Caco-2 (cell line): ENCODE data around the gene COA1. TPM values are rescaled to one million over a fixed set of nuclear protein-coding genes. Genes with fewer than 3 reads are reported as not detected.

ENCODE experiments used
- BruUV-seq: library from RNA; stranded (reverse); fragments of 400-500 nt; replicated peaks from 2 replicates; lab custom pipeline; 2021; lab: Mats Ljungman, UMichigan
- CTCF ChIA-PET: fragments of 300-600 bp; sonication (Branson Sonifier 250); formaldehyde crosslinking; loops from one replicate; lab custom pipeline; 2022; ENCODE audit warnings: antibody characterized with exemption; lab: Charles Lee
- POLR2A ChIA-PET: fragments of 300-600 bp; sonication (Branson Sonifier 250); formaldehyde crosslinking; loops from one replicate; lab custom pipeline; 2022; ENCODE audit warnings: antibody characterized with exemption; lab: Charles Lee
- DNase-seq, 2 experiments: peaks; one replicate each; pipeline versions ENCODE4 v3.0.0 to v3.0.0-alpha.2; 2020 to 2022
- H3K27me3 ChIP-seq: replicated peaks from 2 replicates; pipeline ENCODE4 v1.6.0; 2011; ENCODE audit warnings: low read length; ENCODE audit not compliant: control insufficient read depth, insufficient read depth
- H3K36me3 ChIP-seq: 2 replicates; pipeline ENCODE4 v1.5.1; 2011; ENCODE audit warnings: low read length; ENCODE audit not compliant: control insufficient read depth, insufficient read depth
- H3K4me1 ChIP-seq: fragments of 250-450 bp; sonication (Bioruptor Pico); 2 replicates; pipeline ENCODE4 v1.5.1; 2020; ENCODE audit warnings: mild to moderate bottlenecking
- H3K4me3 ChIP-seq: 2 replicates; pipeline ENCODE4 v1.5.1; 2011; ENCODE audit warnings: low read depth, mild to moderate bottlenecking, control low read depth, low read length
- H3K9me3 ChIP-seq: fragments of 250-450 bp; sonication (Bioruptor Pico); 2 replicates; pipeline ENCODE4 v1.5.1; 2020; ENCODE audit warnings: mild to moderate bottlenecking, moderate library complexity
- H3K27ac Mint-ChIP-seq: one replicate; pipeline ENCODE4 v1.8.0; 2022; ENCODE audit warnings: mixed read lengths; ENCODE audit not compliant: unreplicated experiment
- H3K27me3 Mint-ChIP-seq: one replicate; pipeline ENCODE4 v1.8.0; 2022; ENCODE audit warnings: mixed read lengths; ENCODE audit not compliant: insufficient read depth, unreplicated experiment
- H3K36me3 Mint-ChIP-seq: one replicate; pipeline ENCODE4 v1.8.0; 2022; ENCODE audit warnings: mild to moderate bottlenecking, mixed read lengths; ENCODE audit not compliant: insufficient read depth, unreplicated experiment
- H3K4me1 Mint-ChIP-seq: one replicate; pipeline ENCODE4 v1.8.0; 2022; ENCODE audit warnings: low read depth, mixed read lengths; ENCODE audit not compliant: unreplicated experiment
- H3K4me3 Mint-ChIP-seq: one replicate; pipeline ENCODE4 v1.8.0; 2022; ENCODE audit warnings: mild to moderate bottlenecking, moderate library complexity, mixed read lengths; ENCODE audit not compliant: unreplicated experiment
- H3K9me3 Mint-ChIP-seq: one replicate; pipeline ENCODE4 v1.8.0; 2022; ENCODE audit warnings: mixed read lengths; ENCODE audit not compliant: unreplicated experiment
- intact Hi-C: fragments of 100-400 bp; cut with micrococcal nuclease; formaldehyde crosslinking; loops from one replicate; pipeline ENCODE4 v1.10.0; 2022; ENCODE audit not compliant: unreplicated experiment
- total RNA-seq: library from RNA; stranded (reverse); gene quantifications from 2 replicates; pipeline ENCODE4 v1.2.3, GENCODE V29; 2022
- TF ChIP-seq, protein P1 (sequence below), 2 experiments: fragments of 200-600 bp in 1 of 2; IDR thresholded peaks; 1 replicate in 1 of 2; 2 replicates in 1 of 2; pipeline versions ENCODE4 v1.5.1 to v1.8.0; 2011 to 2022; ENCODE audit warnings: antibody characterized with exemption in 1 of 2, control low read depth in 1 of 2, inconsistent platforms in 1 of 2, low read depth in 1 of 2, low read length in 1 of 2, mild to moderate bottlenecking in 1 of 2, moderate library complexity in 1 of 2; ENCODE audit not compliant: insufficient read depth in 1 of 2, severe bottlenecking in 1 of 2, unreplicated experiment in 1 of 2

The COA1 gene
- total RNA-seq, 1 experiment from 2014 or later = 94.7 TPM

DNA sequence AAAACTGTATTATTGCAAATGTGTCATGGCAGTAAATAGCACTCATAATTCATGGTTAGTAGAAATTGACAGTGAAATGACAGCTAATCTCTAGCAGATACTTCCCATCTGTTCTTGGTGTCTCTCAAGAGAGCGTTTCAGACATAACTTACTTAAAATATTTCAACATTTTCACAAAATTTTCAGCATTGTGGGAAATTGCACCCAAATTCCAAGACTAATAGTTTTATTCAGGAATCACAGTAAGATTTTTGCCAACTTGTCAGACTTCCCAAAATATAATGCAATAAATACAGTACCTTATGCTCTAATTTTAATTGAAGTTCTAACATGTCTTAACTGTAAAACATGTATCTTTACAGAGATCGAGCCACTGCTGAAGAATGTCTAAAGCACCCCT, 105.2 kb downstream of the COA1 start:
- Mint-ChIP-seq H3K27ac (no peak overlapping the region), H3K9me3 (no peaks in the 10 kb centered on the region), H3K36me3 (peaks cover 61% of the 10 kb centered on the region), H3K4me3 (no peak overlapping the region), H3K27me3 (no peaks in the 10 kb centered on the region), H3K4me1 (no peaks in the 10 kb centered on the region)
- DNase-seq = no peak
- Histone ChIP-seq H3K4me3 (no peak overlapping the region), H3K36me3 (0 out of 2 replicates have a peak, but pooled peaks cover 1% of the 10 kb centered on the region), H3K27me3 (no peaks in the 10 kb centered on the region), H3K9me3 (no peaks in the 10 kb centered on the region), H3K4me1 (no peaks in the 10 kb centered on the region)
- intact Hi-C loops = loop anchor here (5.0 kb wide), 1 partner anchor 42 kb away; the partner anchor contains the start of gene STK17A
- no TSS peak for BruUV-seq
- POLR2A ChIA-PET = no interaction called here
- TF ChIP-seq, protein P1, sequence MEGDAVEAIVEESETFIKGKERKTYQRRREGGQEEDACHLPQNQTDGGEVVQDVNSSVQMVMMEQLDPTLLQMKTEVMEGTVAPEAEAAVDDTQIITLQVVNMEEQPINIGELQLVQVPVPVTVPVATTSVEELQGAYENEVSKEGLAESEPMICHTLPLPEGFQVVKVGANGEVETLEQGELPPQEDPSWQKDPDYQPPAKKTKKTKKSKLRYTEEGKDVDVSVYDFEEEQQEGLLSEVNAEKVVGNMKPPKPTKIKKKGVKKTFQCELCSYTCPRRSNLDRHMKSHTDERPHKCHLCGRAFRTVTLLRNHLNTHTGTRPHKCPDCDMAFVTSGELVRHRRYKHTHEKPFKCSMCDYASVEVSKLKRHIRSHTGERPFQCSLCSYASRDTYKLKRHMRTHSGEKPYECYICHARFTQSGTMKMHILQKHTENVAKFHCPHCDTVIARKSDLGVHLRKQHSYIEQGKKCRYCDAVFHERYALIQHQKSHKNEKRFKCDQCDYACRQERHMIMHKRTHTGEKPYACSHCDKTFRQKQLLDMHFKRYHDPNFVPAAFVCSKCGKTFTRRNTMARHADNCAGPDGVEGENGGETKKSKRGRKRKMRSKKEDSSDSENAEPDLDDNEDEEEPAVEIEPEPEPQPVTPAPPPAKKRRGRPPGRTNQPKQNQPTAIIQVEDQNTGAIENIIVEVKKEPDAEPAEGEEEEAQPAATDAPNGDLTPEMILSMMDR (IDR thresholded peaks at IDR 0.05; ENCODE audit: insufficient read depth in 1 of 2, low read depth in 1 of 2, low read length in 1 of 2, severe bottlenecking in 1 of 2, unreplicated experiment in 1 of 2) = no peak
- CTCF ChIA-PET = no interaction called here

DNA sequence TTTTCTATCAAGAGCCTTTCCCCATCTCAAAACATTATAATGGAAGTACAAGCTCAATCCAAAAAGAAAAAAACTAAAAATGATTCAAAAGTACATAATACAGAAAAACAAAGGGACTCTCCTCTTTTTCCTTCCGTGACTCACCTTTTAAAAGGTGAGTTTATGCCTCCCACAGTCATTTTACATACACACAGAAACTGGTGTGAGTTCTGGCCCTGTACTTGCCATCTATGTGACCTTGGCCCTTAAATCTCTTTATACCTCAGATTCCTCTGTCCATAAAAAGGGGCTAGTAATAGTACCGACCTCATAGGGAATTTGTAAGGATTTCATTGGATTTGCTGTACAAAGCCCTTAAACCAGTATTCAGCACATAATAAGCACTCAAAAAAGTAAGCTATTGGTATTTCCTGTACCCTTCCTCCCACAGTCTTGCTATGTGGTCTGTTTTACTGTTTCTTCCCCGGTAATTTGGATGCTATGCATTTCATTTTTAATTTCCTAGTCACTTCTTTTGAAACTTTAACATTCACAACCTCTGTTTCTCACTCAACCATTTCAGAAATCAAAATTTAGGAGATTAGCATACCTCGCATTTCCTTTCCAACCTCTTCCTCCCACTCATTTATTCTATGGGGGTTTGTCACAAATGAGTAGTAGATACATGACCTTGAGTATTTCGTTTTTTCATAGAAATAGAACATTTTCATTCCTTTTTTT, 107.4 kb downstream of the COA1 start:
- intact Hi-C loops = loop anchor here (5.0 kb wide), 1 partner anchor 40 kb away; the partner anchor contains the start of gene STK17A
- no TSS peak for BruUV-seq
- H3K9me3 Mint-ChIP-seq = no peaks in the 10 kb centered on the region
- no peaks in the 10 kb centered on the region for H3K4me1 Mint-ChIP-seq
- Histone ChIP-seq H3K4me1 (no peaks in the 10 kb centered on the region), H3K36me3 (0 out of 2 replicates have a peak, but pooled peaks cover 1% of the 10 kb centered on the region), H3K9me3 (no peaks in the 10 kb centered on the region), H3K4me3 (no peak overlapping the region), H3K27me3 (no peaks in the 10 kb centered on the region)
- TF ChIP-seq, protein P1 (IDR thresholded peaks at IDR 0.05; ENCODE audit: insufficient read depth in 1 of 2, low read depth in 1 of 2, low read length in 1 of 2, severe bottlenecking in 1 of 2, unreplicated experiment in 1 of 2) = no peak
- no peak overlapping the region for H3K4me3 Mint-ChIP-seq
- CTCF ChIA-PET = interaction anchor here (3.1 kb wide), 1 partner anchor 39 kb away, joined by 14 read pairs; the partner anchor contains the start of gene STK17A
- POLR2A ChIA-PET = no interaction called here
- peaks cover 42% of the 10 kb centered on the region for H3K36me3 Mint-ChIP-seq
- H3K27ac Mint-ChIP-seq = no peak overlapping the region
- DNase-seq = no peak
- H3K27me3 Mint-ChIP-seq = no peaks in the 10 kb centered on the region

DNA sequence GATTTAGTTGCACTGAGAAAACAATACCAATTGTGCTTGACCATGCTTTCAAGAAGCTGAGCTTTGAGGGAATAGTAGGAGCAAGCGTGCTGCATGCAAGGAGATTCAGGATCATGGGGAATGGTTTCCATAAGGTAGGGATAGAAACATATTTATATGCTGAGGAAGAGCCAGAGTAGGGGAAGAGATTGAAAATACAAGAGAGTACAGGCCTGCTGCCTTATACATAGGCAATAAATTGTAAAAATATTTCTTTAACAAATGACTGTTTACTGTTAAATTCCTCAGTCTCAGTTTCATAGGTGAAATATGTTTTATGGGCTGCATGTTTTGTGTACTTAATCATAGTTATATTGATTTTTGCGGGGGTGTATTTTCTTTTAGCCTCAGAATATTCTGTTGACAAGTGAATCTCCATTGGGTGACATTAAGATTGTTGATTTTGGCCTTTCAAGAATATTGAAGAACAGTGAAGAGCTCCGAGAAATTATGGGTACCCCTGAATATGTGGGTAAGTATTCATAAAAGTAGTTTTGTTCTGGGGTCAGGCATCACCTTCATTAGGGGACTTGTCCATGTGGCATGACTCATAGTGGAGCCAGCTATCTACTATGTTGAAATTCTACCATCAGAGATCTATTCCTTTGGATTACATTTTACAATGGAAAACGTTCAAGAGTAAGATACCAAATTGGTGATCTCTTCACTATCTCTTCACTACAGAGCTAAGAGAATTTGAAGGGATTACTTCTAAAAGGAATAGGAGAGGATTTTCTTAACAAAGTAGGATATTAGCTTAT, 109.9 kb downstream of the COA1 start:
- no peak overlapping the region for H3K4me3 Mint-ChIP-seq
- BruUV-seq = no TSS peak
- peaks cover 22% of the 10 kb centered on the region for H3K36me3 Mint-ChIP-seq
- H3K36me3 ChIP-seq = peaks cover 2% of the 10 kb centered on the region; the same call in 1 of the 2 replicates
- H3K27me3 ChIP-seq = no peaks in the 10 kb centered on the region
- ChIA-PET CTCF (interaction anchor here (3.1 kb wide), 1 partner anchor 36 kb away, joined by 14 read pairs; the partner anchor contains the start of gene STK17A), POLR2A (interaction anchor here (0.7 kb wide), 1 partner anchor 37 kb away, joined by 3 read pairs; the partner anchor contains the start of gene STK17A)
- no peak for DNase-seq
- H3K4me1 Mint-ChIP-seq = no peaks in the 10 kb centered on the region
- no peaks in the 10 kb centered on the region for H3K27me3 Mint-ChIP-seq
- intact Hi-C loops = loop anchor here (5.0 kb wide), 1 partner anchor 37 kb away; the partner anchor contains the start of gene STK17A
- no peaks in the 10 kb centered on the region for H3K9me3 Mint-ChIP-seq
- no peak overlapping the region for H3K4me3 ChIP-seq
- H3K9me3 ChIP-seq = no peaks in the 10 kb centered on the region
- TF ChIP-seq, protein P1 (IDR thresholded peaks at IDR 0.05; ENCODE audit: insufficient read depth in 1 of 2, low read depth in 1 of 2, low read length in 1 of 2, severe bottlenecking in 1 of 2, unreplicated experiment in 1 of 2) = no peak
- no peak overlapping the region for H3K27ac Mint-ChIP-seq
- no peaks in the 10 kb centered on the region for H3K4me1 ChIP-seq
